GM18858 (cell line): Measurements from ENCODE around the gene VARS2.
"Not testable (repeated sequence)": the region's sequence is repeated elsewhere in the genome, so short reads cannot be mapped to it uniquely, and the experiment has no call there.

Experiments used
- ATAC-seq: cut with Tn5 transposase; IDR thresholded peaks from one replicate; pipeline ENCODE4 v1.9.1; 2021; ENCODE audit not compliant: unreplicated experiment

VARS2 gene

GRCh38 chr6:30960907-30961673, 47.1 kb downstream of the VARS2 start:
- no peak for ATAC-seq

GRCh38 chr6:30962716-30963115, 48.7 kb downstream of the VARS2 start:
- no peak for ATAC-seq

- no peak for ATAC-seq
These were observed 49.6 kb downstream of the VARS2 start for GRCh38 chr6:30963641-30964040.

GRCh38 chr6:30964075-30964474, 50.0 kb downstream of the VARS2 start:
- no peak for ATAC-seq

DNA sequence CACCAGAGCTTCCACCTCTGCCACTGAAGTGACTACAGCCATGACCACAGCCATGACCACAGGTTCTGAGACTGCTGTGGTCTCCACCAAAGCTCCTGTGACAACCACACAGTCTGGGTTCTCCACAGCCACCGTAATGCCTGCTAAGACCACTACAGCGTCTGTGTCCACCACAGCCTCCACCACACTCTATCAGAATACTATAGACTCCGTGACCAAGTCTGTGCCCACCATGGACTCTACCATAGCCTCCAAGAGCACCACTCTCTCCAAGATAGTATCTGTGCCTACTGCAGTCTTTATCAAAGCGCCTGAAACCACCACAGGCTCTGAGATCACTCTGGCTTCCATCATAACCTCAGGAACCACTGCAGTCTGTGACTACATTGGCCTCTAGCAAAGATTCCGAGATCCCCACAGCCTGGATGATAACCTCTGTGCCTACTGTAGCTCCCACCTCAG, 51.1 kb downstream of the VARS2 start:
- no peak for ATAC-seq

DNA sequence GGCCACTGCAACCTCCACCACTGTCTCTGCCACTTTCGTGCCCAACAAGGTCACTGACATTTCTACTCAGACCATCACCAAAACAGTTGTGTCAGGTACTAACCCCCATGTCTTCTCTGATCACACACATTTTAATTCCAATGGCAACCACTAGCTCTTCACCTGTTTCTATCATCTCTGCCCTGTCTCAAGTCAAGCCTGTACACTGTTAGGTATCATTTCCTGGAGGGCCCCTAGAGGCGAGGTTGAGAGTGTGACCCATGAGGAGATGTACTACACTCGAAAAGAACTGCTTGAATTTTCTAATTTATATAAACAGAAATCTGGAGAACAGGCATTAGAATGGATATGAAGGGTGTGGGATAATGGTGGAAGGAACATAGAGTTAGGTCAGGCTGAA, 52.1 kb downstream of the VARS2 start:
- ATAC-seq: no peak

- ATAC-seq: not testable (repeated sequence)
These were observed 55.1 kb downstream of the VARS2 start for GRCh38 chr6:30969171-30969570.

- no peak for ATAC-seq
These were observed 56.9 kb downstream of the VARS2 start for GRCh38 chr6:30970946-30971345.

GRCh38 chr6:30972816-30973215, 58.8 kb downstream of the VARS2 start:
- ATAC-seq: no peak

- ATAC-seq: no peak
These were observed 60.6 kb downstream of the VARS2 start for GRCh38 chr6:30974490-30975252.
